Measurements from ENCODE around the gene TMEM245.

TMEM245 gene

GRCh38 chr9:109100543-109101201 is 19.1 kb downstream of the TMEM245 start:
- no peak for DNase-seq

- DNase-seq: peak; percentile 21
These were observed 20.8 kb downstream of the TMEM245 start for GRCh38 chr9:109098960-109099308.

- peak; percentile 61 for DNase-seq
These were observed 21.4 kb downstream of the TMEM245 start for GRCh38 chr9:109098171-109098959.

GRCh38 chr9:109097146-109097545 is 22.6 kb downstream of the TMEM245 start:
- DNase-seq: no peak

GRCh38 chr9:109095321-109095720 is 24.4 kb downstream of the TMEM245 start:
- no peak for DNase-seq

- no peak for DNase-seq
These were observed 25.5 kb downstream of the TMEM245 start for GRCh38 chr9:109094268-109094667.

- DNase-seq: no peak
These were observed 27.2 kb downstream of the TMEM245 start for GRCh38 chr9:109092587-109092986.

- DNase-seq: no peak
These were observed 27.6 kb downstream of the TMEM245 start for GRCh38 chr9:109092051-109092580.

- DNase-seq: no peak
These were observed 31.5 kb downstream of the TMEM245 start for GRCh38 chr9:109088221-109088620.

GRCh38 chr9:109087795-109088194 is 32.0 kb downstream of the TMEM245 start:
- DNase-seq: no peak

- no peak for DNase-seq
These were observed 33.5 kb downstream of the TMEM245 start for GRCh38 chr9:109086221-109086620.

GRCh38 chr9:109085510-109085909 is 34.2 kb downstream of the TMEM245 start:
- no peak for DNase-seq

- no peak for DNase-seq
These were observed 35.8 kb downstream of the TMEM245 start for GRCh38 chr9:109083813-109084405.

GRCh38 chr9:109083141-109083540 is 36.6 kb downstream of the TMEM245 start:
- no peak for DNase-seq

GRCh38 chr9:109082091-109082620 is 37.6 kb downstream of the TMEM245 start:
- no peak for DNase-seq

- no peak for DNase-seq
These were observed 45.4 kb downstream of the TMEM245 start for GRCh38 chr9:109074236-109074889.

GRCh38 chr9:109072821-109073435 is 46.8 kb downstream of the TMEM245 start:
- DNase-seq: no peak

- DNase-seq: no peak
These were observed 47.5 kb downstream of the TMEM245 start for GRCh38 chr9:109072133-109072692.

GRCh38 chr9:109068764-109069163 is 51.0 kb downstream of the TMEM245 start:
- DNase-seq: no peak

- DNase-seq: no peak
These were observed 54.6 kb downstream of the TMEM245 start for GRCh38 chr9:109064963-109065702.

GRCh38 chr9:109063760-109064159 is 56.0 kb downstream of the TMEM245 start:
- DNase-seq: no peak

GRCh38 chr9:109062543-109062942 is 57.2 kb downstream of the TMEM245 start:
- DNase-seq: no peak

Measured in hematopoietic multipotent progenitor cell treated with erythropoietin and hydrocortisone succinate and interleukin-3 and kit ligand, for 6 days (in vitro differentiated cells).